ENCODE measurements around the gene ATG4D. TPM values are rescaled to one million over a fixed set of nuclear protein-coding genes. Genes with fewer than 3 reads are reported as not detected.
A peak's percentile ranks its signal among the peaks of the same experiment; 100 is the strongest.

The ATG4D gene
- total RNA-seq, 6 donors from 2014 or later = 18.1 to 49.2 (median 27.7) TPM

GRCh38 chr19:10518444-10519361 is 25.0 kb upstream of the ATG4D start:
- peaks cover 17 to 36% (median 22%) of the 10 kb centered on the region in 4 donors for H3K4me1 ChIP-seq
- no peak for TF ChIP-seq EP300 (IDR thresholded peaks at IDR 0.05)
- no peak for TF ChIP-seq POLR2AphosphoS5 (IDR thresholded peaks at IDR 0.05)
- no peak for TF ChIP-seq POLR2A (IDR thresholded peaks at IDR 0.05)
- TF ChIP-seq CTCF (IDR thresholded peaks at IDR 0.05) = no peak
- WGBS, 2 donors = 12 to 17% methylated on average over 21 to 31 of the region's 33 CpGs
- H3K36me3 ChIP-seq = no peaks in the 10 kb centered on the region
- H3K4me3 ChIP-seq = peak overlapping the region in 1 of 4 donors; percentile 6
- peak overlapping the region in 1 of 4 donors; percentile 30 for H3K27ac ChIP-seq
- peak in 1 of 2 donors; percentile 59 for DNase-seq
- H3K27me3 ChIP-seq = peaks cover 3 to 40% (median 30%) of the 10 kb centered on the region in 4 donors
- H3K9me3 ChIP-seq = no peaks in the 10 kb centered on the region
- ATAC-seq (ENCODE audit: low FRiP score in 2 of 2) = no peak

- Histone ChIP-seq H3K4me3 (no peak overlapping the region), H3K27me3 (peaks cover 3 to 33% (median 23%) of the 10 kb centered on the region in 4 donors), H3K36me3 (no peaks in the 10 kb centered on the region), H3K4me1 (peaks cover 16 to 29% (median 20%) of the 10 kb centered on the region in 4 donors), H3K27ac (no peak overlapping the region), H3K9me3 (no peaks in the 10 kb centered on the region)
- TF ChIP-seq EP300 (IDR thresholded peaks at IDR 0.05) (no peak), POLR2AphosphoS5 (IDR thresholded peaks at IDR 0.05) (no peak), POLR2A (IDR thresholded peaks at IDR 0.05) (no peak), CTCF (IDR thresholded peaks at IDR 0.05) (no peak)
- DNase-seq = no peak
- WGBS, 2 donors = 73 to 78% methylated on average over 7 of the region's 7 CpGs
- ATAC-seq (ENCODE audit: low FRiP score in 2 of 2) = no peak
Measured at GRCh38 chr19:10519421-10519820, 24.3 kb upstream of the ATG4D start.

GRCh38 chr19:10520652-10521318 is 22.9 kb upstream of the ATG4D start:
- DNase-seq = peak in 1 of 2 donors; percentile 49
- H3K27me3 ChIP-seq = peaks cover 3 to 25% (median 17%) of the 10 kb centered on the region in 4 donors
- 78 to 79% methylated on average over 15 of the region's 15 CpGs for WGBS, 2 donors
- no peak for ATAC-seq (ENCODE audit: low FRiP score in 2 of 2)
- no peak overlapping the region for H3K4me3 ChIP-seq
- TF ChIP-seq CTCF (IDR thresholded peaks at IDR 0.05) = no peak
- no peak for TF ChIP-seq POLR2A (IDR thresholded peaks at IDR 0.05)
- no peak for TF ChIP-seq EP300 (IDR thresholded peaks at IDR 0.05)
- no peak for TF ChIP-seq POLR2AphosphoS5 (IDR thresholded peaks at IDR 0.05)
- no peaks in the 10 kb centered on the region for H3K9me3 ChIP-seq
- peaks cover 14 to 24% (median 19%) of the 10 kb centered on the region in 4 donors for H3K4me1 ChIP-seq
- no peak overlapping the region for H3K27ac ChIP-seq
- no peaks in the 10 kb centered on the region for H3K36me3 ChIP-seq

GRCh38 chr19:10521461-10522171 is 22.1 kb upstream of the ATG4D start:
- H3K4me1 ChIP-seq = peaks cover 14 to 24% (median 19%) of the 10 kb centered on the region in 4 donors

More at GRCh38 chr19:10521461-10522171, 22.1 kb upstream of the ATG4D start:
- Histone ChIP-seq H3K27ac (no peak overlapping the region), H3K27me3 (peaks cover 3 to 25% (median 16%) of the 10 kb centered on the region in 4 donors), H3K9me3 (no peaks in the 10 kb centered on the region), H3K4me3 (no peak overlapping the region), H3K36me3 (no peaks in the 10 kb centered on the region)
- ATAC-seq (ENCODE audit: low FRiP score in 2 of 2) (no peak), DNase-seq (no peak)
- TF ChIP-seq POLR2A (IDR thresholded peaks at IDR 0.05) = no peak
- TF ChIP-seq POLR2AphosphoS5 (IDR thresholded peaks at IDR 0.05) = no peak
- TF ChIP-seq EP300 (IDR thresholded peaks at IDR 0.05) = no peak
- no peak for TF ChIP-seq CTCF (IDR thresholded peaks at IDR 0.05)
- WGBS, 2 donors = 77 to 78% methylated on average over 13 of the region's 13 CpGs

Data from upper lobe of left lung (tissue), 6 donors.